ENCODE measurements around the gene ADCY2. TPM values are rescaled to one million over a fixed set of nuclear protein-coding genes. Genes with fewer than 3 reads are reported as not detected.

The ADCY2 gene
- total RNA-seq, 1 experiment from 2014 or later, result 0.34 TPM

DNA sequence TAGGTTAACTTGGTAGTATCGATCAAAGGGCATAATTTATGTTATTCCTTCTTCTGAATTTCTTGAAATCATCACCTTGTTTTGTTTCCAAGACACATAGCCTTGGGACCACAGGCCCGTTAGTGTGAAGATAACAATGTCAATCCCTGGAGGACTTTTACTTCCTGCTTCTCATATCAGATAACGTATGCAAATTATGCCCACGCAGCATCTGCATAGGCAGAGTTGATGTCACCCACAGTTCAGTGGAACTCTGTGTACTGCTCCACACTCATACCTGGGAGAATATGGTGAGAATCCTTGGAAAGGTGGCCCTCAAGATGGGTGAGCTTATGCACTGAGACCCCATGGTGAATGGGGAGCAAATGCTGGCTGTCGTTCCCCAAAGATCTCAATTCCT is 360.0 kb downstream of the ADCY2 start:
- TF ChIP-seq, protein P1, sequence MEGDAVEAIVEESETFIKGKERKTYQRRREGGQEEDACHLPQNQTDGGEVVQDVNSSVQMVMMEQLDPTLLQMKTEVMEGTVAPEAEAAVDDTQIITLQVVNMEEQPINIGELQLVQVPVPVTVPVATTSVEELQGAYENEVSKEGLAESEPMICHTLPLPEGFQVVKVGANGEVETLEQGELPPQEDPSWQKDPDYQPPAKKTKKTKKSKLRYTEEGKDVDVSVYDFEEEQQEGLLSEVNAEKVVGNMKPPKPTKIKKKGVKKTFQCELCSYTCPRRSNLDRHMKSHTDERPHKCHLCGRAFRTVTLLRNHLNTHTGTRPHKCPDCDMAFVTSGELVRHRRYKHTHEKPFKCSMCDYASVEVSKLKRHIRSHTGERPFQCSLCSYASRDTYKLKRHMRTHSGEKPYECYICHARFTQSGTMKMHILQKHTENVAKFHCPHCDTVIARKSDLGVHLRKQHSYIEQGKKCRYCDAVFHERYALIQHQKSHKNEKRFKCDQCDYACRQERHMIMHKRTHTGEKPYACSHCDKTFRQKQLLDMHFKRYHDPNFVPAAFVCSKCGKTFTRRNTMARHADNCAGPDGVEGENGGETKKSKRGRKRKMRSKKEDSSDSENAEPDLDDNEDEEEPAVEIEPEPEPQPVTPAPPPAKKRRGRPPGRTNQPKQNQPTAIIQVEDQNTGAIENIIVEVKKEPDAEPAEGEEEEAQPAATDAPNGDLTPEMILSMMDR (conservative IDR thresholded peaks at IDR 0.05; ENCODE audit: low read depth, low read length), result no peak
- no peak for TF ChIP-seq EZH2 (IDR thresholded peaks at IDR 0.05; ENCODE audit: borderline replicate concordance, low read depth, low read length, poor library complexity, severe bottlenecking)
- Histone ChIP-seq H3K27me3 (replicated peaks; ENCODE audit: insufficient read depth, low read depth, low read length, poor library complexity) (peaks cover 20% of the 10 kb centered on the region), H3K4me3 (ENCODE audit: low read depth, low read length, poor library complexity, severe bottlenecking) (no peak overlapping the region), H3K36me3 (ENCODE audit: insufficient read depth, low read length, poor library complexity, severe bottlenecking) (no peaks in the 10 kb centered on the region), H3K27ac (ENCODE audit: low read depth, low read length, poor library complexity, severe bottlenecking) (no peak overlapping the region), H3K4me1 (ENCODE audit: insufficient read depth, low read length, poor library complexity, severe bottlenecking) (no peaks in the 10 kb centered on the region), H3K9me3 (ENCODE audit: low read depth, low read length, poor library complexity, severe bottlenecking) (no peaks in the 10 kb centered on the region)
- no TSS peak for BruUV-seq (replicated peaks)
- ChIA-PET POLR2A (ENCODE audit: low non-redundant PET) (no interaction called here), CTCF (interaction anchor here (0.8 kb wide), 1 partner anchor 13 kb away, joined by 3 read pairs; no protein-coding TSS in a partner anchor)
- no peak for DNase-seq (ENCODE audit: low spot score)
- intact Hi-C loops (cut with micrococcal nuclease; ENCODE audit: unreplicated experiment), result loop anchor here (10.0 kb wide), 1 partner anchor 991 kb away; no protein-coding TSS in a partner anchor

DNA sequence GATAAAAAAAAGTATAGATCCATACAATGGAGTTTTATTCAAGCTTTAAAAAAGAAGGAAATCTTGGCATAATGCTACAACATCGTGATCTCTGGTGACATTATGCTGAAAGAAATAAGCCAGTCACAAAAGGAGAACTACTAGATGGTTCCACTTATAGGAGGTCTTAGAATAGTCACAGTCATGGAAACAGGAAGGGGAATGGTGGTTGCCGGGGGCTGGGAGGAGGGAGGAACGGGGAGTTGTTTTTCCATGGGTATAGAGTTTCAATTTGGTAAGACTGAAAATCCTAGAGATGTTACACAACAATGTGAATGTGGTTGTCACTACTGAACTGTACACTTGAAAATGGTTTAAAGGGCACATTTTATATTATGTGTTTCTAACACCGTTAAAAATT is 360.5 kb downstream of the ADCY2 start:
- no peaks in the 10 kb centered on the region for H3K9me3 ChIP-seq (ENCODE audit: low read depth, low read length, poor library complexity, severe bottlenecking)
- H3K27ac ChIP-seq (ENCODE audit: low read depth, low read length, poor library complexity, severe bottlenecking), result no peak overlapping the region
- no peak overlapping the region for H3K4me3 ChIP-seq (ENCODE audit: low read depth, low read length, poor library complexity, severe bottlenecking)
- DNase-seq (ENCODE audit: low spot score), result no peak
- TF ChIP-seq, protein P1 (conservative IDR thresholded peaks at IDR 0.05; ENCODE audit: low read depth, low read length), result no peak
- TF ChIP-seq EZH2 (IDR thresholded peaks at IDR 0.05; ENCODE audit: borderline replicate concordance, low read depth, low read length, poor library complexity, severe bottlenecking), result no peak
- H3K4me1 ChIP-seq (ENCODE audit: insufficient read depth, low read length, poor library complexity, severe bottlenecking), result no peaks in the 10 kb centered on the region
- intact Hi-C loops (cut with micrococcal nuclease; ENCODE audit: unreplicated experiment), result loop anchor here (10.0 kb wide), 1 partner anchor 992 kb away; no protein-coding TSS in a partner anchor
- peaks cover 20% of the 10 kb centered on the region for H3K27me3 ChIP-seq (replicated peaks; ENCODE audit: insufficient read depth, low read depth, low read length, poor library complexity)
- ChIA-PET CTCF (interaction anchor here (0.8 kb wide), 1 partner anchor 13 kb away, joined by 3 read pairs; no protein-coding TSS in a partner anchor), POLR2A (ENCODE audit: low non-redundant PET) (no interaction called here)
- H3K36me3 ChIP-seq (ENCODE audit: insufficient read depth, low read length, poor library complexity, severe bottlenecking), result no peaks in the 10 kb centered on the region
- no TSS peak for BruUV-seq (replicated peaks)

GRCh38 chr5:7759257-7759871 is 363.4 kb downstream of the ADCY2 start:
- no peak overlapping the region for H3K27ac ChIP-seq (ENCODE audit: low read depth, low read length, poor library complexity, severe bottlenecking)
- H3K27me3 ChIP-seq (replicated peaks; ENCODE audit: insufficient read depth, low read depth, low read length, poor library complexity), result no peaks in the 10 kb centered on the region
- CTCF ChIA-PET, result no interaction called here
- no TSS peak for BruUV-seq (replicated peaks)
- H3K4me3 ChIP-seq (ENCODE audit: low read depth, low read length, poor library complexity, severe bottlenecking), result no peak overlapping the region
- POLR2A ChIA-PET (ENCODE audit: low non-redundant PET), result no interaction called here
- no peaks in the 10 kb centered on the region for H3K9me3 ChIP-seq (ENCODE audit: low read depth, low read length, poor library complexity, severe bottlenecking)
- no peak for TF ChIP-seq EZH2 (IDR thresholded peaks at IDR 0.05; ENCODE audit: borderline replicate concordance, low read depth, low read length, poor library complexity, severe bottlenecking)
- TF ChIP-seq, protein P1 (conservative IDR thresholded peaks at IDR 0.05; ENCODE audit: low read depth, low read length), result no peak
- peak; percentile 52 for DNase-seq (ENCODE audit: low spot score)
- intact Hi-C loops (cut with micrococcal nuclease; ENCODE audit: unreplicated experiment), result loop anchor here (10.0 kb wide), 1 partner anchor 995 kb away; no protein-coding TSS in a partner anchor
- H3K4me1 ChIP-seq (ENCODE audit: insufficient read depth, low read length, poor library complexity, severe bottlenecking), result no peaks in the 10 kb centered on the region
- H3K36me3 ChIP-seq (ENCODE audit: insufficient read depth, low read length, poor library complexity, severe bottlenecking), result no peaks in the 10 kb centered on the region
